ENCODE results near the gene LAPTM4A.
"Not testable (repeated sequence)": the region's sequence is repeated elsewhere in the genome, so short reads cannot be mapped to it uniquely, and the experiment has no call there.

DNA sequence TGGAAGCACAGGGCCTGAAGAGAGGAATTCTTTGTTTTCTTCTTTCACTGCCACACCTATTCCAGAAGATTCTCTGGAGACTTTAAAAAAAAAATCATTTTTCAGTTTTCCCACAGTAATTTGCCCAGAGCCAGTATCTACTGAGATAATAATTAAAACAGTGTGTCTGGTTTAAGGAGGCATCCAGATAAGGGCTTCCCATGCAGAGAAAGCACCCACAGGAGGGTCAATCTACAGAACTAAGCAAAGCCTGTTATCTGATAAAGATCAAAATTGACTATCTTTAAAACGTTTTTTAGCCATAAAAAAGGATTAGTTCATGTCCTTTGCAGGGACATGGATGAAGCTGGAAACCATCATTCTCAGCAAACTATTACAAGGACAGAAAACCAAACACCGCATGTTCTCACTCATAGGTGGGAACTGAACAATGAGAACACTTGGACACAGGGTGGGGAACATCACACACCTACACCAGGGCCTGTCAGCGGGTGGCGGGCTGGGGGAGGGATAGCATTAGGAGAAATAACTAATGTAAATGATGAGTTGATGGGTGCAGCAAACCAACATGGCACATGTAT, 5.6 kb downstream of the LAPTM4A start:
- TF ChIP-seq, protein P1, sequence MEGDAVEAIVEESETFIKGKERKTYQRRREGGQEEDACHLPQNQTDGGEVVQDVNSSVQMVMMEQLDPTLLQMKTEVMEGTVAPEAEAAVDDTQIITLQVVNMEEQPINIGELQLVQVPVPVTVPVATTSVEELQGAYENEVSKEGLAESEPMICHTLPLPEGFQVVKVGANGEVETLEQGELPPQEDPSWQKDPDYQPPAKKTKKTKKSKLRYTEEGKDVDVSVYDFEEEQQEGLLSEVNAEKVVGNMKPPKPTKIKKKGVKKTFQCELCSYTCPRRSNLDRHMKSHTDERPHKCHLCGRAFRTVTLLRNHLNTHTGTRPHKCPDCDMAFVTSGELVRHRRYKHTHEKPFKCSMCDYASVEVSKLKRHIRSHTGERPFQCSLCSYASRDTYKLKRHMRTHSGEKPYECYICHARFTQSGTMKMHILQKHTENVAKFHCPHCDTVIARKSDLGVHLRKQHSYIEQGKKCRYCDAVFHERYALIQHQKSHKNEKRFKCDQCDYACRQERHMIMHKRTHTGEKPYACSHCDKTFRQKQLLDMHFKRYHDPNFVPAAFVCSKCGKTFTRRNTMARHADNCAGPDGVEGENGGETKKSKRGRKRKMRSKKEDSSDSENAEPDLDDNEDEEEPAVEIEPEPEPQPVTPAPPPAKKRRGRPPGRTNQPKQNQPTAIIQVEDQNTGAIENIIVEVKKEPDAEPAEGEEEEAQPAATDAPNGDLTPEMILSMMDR (IDR thresholded peaks at IDR 0.05), result not testable (repeated sequence)
- TF ChIP-seq POLR2AphosphoS5, POLR2A (IDR thresholded peaks at IDR 0.05): not testable (repeated sequence)
